Testis (tissue), 2 donors: ENCODE results near the gene USP36.

ENCODE experiments used
- POLR2A ChIP-seq: fragments of 450-650 bp; IDR thresholded peaks from one replicate; pipeline ENCODE4 v1.6.1; 2017; ENCODE audit warnings: antibody characterized with exemption, mild to moderate bottlenecking, moderate library complexity
- TF ChIP-seq, protein P1 (sequence below), 3 experiments: fragments of 450-650 bp in 2 of 3; fragments of 200-600 bp in 1 of 3; sonication (generic) in 1 of 3; IDR thresholded peaks; one replicate each; pipeline ENCODE4 v1.5.1; 2016 to 2019; ENCODE audit warnings: antibody characterized with exemption in 3 of 3, mild to moderate bottlenecking in 2 of 3, moderate library complexity in 1 of 3

DNA sequence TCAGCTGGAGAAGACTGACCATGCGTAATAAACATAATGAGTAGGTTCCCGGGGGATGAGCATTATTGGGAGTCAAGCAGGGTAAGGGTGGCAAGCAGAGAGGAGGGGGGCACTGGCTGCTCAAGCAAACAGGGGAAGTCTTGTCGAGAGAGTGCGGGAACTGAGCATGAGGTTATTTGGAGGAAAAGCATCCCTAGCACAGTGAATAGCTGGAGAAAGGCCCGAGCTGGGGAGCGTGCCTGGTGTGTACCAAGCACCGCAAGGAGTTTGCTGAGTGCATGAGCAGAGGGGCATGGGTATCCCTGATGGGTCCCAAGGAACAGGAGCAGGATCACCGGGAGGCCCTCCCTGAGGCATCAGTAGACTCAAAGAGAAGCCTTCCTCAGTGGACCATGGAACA lies 75.7 kb downstream of the USP36 start:
- TF ChIP-seq, protein P1, sequence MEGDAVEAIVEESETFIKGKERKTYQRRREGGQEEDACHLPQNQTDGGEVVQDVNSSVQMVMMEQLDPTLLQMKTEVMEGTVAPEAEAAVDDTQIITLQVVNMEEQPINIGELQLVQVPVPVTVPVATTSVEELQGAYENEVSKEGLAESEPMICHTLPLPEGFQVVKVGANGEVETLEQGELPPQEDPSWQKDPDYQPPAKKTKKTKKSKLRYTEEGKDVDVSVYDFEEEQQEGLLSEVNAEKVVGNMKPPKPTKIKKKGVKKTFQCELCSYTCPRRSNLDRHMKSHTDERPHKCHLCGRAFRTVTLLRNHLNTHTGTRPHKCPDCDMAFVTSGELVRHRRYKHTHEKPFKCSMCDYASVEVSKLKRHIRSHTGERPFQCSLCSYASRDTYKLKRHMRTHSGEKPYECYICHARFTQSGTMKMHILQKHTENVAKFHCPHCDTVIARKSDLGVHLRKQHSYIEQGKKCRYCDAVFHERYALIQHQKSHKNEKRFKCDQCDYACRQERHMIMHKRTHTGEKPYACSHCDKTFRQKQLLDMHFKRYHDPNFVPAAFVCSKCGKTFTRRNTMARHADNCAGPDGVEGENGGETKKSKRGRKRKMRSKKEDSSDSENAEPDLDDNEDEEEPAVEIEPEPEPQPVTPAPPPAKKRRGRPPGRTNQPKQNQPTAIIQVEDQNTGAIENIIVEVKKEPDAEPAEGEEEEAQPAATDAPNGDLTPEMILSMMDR (IDR thresholded peaks at IDR 0.05) = no peak
- TF ChIP-seq POLR2A = no peak
